HG03439 (cell line): Measurements from ENCODE around the gene MRPL4.
A peak's percentile ranks its signal among the peaks of the same experiment; 100 is the strongest.
"Not testable (repeated sequence)": the region's sequence is repeated elsewhere in the genome, so short reads cannot be mapped to it uniquely, and the experiment has no call there.

Experiments used
- ATAC-seq: cut with Tn5 transposase; IDR thresholded peaks from one replicate; pipeline ENCODE4 v1.9.1; 2021; ENCODE audit warnings: mild to moderate bottlenecking, moderate library complexity; ENCODE audit not compliant: unreplicated experiment

The MRPL4 gene

DNA sequence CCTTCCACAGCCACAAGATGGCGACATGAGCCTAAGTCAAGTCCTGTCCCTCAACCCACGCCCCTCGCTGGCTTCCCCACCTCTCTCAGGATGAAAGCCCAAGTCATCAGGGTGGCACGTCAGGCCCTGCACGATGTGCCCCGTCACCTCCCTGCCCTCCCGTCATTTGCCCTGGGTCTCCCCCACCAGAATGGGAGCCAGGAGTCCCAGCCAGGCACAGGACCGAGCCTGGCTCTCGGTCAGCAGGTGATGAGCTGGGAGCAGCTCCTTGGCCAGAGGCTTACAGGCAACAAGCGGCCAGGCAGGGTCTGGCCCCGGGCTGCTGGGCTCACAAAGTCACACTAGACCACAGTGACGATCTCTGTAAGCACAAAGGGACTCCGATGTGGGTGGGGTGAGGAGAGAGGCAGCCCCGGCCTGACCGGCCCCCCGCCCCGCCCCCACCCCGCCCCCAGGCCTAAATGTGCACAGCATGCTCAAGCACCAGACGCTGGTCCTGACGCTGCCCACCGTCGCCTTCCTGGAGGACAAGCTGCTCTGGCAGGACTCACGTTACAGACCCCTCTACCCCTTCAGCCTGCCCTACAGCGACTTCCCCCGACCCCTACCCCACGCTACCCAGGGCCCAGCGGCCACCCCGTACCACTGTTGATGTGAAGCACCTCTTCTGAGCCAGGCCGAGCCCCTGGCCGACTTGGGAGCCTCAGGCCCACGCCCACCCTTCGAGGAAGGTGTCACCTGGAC lies 7.3 kb downstream of the MRPL4 start:
- ATAC-seq = no peak

- ATAC-seq = no peak
Measured at GRCh38 chr19:10260141-10260584, 8.1 kb downstream of the MRPL4 start.

DNA sequence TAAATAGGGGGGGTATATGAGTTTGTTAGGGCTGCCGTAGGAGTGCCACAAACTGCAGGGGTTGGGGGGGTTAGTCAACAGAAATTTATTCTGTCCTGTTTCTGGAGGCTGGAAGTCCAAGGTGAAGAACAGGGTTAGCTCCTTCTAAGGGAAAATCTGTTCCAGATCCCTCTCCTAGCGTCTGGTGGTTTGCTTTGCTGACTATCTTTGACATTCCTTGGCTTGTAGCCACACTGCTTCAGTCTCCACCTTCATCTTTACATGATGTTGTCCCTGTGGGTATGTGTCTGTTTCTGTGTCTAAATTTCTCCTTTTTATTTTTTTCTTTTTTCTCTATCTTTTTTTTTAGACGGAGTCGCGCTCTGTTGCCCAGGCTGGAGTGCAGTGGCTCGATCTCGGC lies 10.8 kb downstream of the MRPL4 start:
- no peak for ATAC-seq

GRCh38 chr19:10266706-10267105 lies 14.7 kb downstream of the MRPL4 start:
- no peak for ATAC-seq

GRCh38 chr19:10268071-10268470 lies 16.1 kb downstream of the MRPL4 start:
- no peak for ATAC-seq

DNA sequence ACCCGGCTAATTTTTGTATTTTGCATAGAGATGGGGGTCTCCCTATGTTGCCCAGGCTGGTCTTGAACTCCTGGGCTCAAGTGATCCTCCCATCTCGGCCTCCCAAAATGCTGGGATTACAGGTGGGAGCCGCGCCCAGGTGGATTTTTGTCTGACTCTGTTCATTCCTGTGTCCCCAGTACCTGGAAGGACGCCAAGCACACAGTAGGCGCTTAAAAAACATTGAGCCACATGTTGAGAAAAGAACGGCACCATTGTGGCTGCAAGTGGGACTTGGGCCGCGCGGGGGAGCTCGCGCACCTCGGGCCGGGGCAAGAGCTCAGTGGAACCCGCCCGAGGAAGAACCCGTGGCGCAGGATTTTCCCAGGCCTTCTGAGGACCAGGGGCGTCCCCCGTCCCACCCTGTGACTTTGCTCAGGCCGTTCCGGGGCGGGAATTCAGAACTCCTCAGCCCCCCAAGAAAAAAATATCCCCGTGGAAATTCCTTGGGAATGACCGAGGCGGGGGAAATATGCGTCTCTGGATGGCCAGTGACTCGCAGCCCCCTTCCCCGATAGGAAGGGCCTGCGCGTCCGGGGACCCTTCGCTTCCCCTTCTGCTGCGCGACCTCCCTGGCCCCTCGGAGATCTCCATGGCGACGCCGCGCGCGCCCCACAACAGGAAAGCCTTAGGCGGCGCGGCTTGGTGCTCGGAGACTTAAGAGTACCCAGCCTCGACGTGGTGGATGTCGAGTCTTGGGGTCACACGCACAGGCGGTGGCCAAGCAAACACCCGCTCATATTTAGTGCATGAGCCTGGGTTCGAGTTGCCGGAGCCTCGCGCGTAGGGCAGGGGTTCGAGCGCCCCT lies 17.5 kb downstream of the MRPL4 start:
- ATAC-seq = no peak

GRCh38 chr19:10270180-10270615 lies 18.2 kb downstream of the MRPL4 start:
- ATAC-seq = peak; percentile 41

- peak; percentile 49 for ATAC-seq
Measured at GRCh38 chr19:10270616-10271394, 18.8 kb downstream of the MRPL4 start, which contains the start of gene ICAM1. Gene ICAM1, plus strand, starts transcription at chr19:10271120. Its CDS starts 40 bp downstream, at chr19:10271160.

DNA sequence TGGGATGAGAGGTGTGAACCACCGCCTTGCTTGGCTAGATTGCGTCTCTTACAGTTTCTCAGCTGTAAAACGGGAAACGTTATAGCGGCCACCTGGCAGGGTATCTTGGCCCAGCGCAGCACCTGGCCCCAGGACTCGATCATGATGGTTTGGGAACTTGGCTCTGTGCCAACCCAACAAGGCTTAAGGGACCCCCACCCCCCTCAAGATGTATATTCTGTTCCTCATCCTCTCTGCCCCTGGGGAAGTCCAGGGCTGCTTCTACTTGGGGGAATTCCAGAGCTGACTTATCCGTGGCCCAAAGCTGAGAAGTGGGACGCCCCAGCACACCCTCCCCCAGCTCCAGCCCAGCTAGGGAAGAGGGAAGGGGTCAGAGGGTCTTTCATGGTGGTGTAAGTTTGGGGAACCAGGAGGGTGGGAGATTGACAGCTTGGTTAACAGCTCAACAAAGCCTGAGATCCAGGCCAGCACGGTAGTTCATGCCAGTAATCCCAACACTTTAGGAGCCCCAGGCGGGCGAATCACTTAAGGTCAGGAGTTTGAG lies 19.6 kb downstream of the MRPL4 start:
- no peak for ATAC-seq

GRCh38 chr19:10274589-10274988 lies 22.6 kb downstream of the MRPL4 start:
- no peak for ATAC-seq

- no peak for ATAC-seq
Measured at GRCh38 chr19:10277795-10278589, 26.0 kb downstream of the MRPL4 start.

- ATAC-seq = no peak
Measured at GRCh38 chr19:10278935-10279334, 26.9 kb downstream of the MRPL4 start.

DNA sequence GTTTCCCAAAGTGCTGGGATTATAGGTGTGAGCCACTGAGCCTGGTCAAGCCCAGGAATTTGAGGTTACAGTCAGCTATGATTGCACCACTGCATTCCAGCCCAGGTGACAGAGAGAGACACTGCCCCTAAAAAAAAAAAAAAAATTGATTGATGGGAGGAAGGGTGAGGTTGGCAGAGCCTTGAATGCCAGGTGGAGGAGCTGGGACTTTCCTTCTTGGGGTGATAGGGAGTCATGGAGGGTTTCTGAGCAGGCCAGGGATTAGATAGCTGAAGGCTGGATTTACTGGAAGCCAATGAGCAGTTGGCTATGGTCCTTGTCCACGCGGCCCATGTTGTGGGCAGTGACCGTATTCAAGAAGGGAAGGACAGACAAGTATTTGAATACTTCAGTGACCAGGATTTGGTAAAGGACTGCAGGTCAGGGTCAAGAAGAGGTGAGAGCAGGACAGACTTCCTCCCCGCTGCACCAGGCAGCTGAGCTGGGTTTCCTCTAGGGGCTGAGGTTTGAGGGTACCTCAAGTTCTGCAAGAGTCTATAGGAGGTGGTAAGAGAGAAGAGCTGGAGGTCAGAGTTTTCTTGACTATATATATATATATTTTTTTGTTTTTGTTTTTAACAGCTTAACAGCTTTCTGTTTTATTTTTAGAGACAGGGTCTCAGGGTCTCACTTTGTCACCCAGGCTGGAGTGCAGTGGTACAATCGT lies 27.9 kb downstream of the MRPL4 start:
- no peak for ATAC-seq

DNA sequence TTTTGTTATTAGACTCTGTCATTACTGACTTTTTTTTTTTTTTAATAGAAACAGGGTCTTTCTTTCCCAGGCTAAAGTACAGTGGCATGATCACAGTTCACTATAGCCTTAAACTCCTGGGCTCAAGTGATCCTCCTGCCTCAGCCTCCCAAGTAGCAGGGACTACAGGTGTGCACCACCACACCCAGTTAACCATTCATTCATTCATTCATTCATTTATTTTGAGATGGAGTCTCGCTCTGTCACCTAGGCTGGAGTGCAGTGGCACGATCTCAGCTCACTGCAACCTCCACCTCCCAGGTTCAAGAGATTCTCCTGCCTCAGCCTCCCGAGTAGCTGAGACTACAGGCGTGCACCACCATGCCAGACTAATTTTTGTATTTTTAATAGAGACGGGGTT lies 30.0 kb downstream of the MRPL4 start:
- not testable (repeated sequence) for ATAC-seq

DNA sequence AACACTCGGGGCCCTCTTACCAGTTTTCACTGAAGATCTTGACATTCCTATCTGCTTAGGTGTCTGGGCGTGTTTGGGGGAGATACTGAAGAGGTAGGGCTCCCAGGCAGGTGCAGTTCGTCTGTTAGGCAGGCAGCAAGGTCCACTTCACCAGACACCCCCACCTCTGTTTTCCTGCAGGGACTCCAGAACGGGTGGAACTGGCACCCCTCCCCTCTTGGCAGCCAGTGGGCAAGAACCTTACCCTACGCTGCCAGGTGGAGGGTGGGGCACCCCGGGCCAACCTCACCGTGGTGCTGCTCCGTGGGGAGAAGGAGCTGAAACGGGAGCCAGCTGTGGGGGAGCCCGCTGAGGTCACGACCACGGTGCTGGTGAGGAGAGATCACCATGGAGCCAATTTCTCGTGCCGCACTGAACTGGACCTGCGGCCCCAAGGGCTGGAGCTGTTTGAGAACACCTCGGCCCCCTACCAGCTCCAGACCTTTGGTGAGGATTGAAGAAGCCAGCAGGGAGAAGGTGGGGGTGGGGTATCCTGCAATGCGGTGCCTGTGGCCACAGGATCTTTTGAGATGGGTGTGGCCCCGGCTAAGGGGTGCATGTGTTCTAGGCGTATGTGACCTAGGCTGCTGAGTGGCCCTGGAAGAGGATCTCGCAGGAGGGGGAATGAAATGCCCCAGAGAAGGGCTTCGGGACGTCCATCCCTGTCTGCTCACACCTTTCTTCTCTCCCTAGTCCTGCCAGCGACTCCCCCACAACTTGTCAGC lies 31.5 kb downstream of the MRPL4 start:
- no peak for ATAC-seq

GRCh38 chr19:10284065-10284959 lies 32.3 kb downstream of the MRPL4 start:
- no peak for ATAC-seq

DNA sequence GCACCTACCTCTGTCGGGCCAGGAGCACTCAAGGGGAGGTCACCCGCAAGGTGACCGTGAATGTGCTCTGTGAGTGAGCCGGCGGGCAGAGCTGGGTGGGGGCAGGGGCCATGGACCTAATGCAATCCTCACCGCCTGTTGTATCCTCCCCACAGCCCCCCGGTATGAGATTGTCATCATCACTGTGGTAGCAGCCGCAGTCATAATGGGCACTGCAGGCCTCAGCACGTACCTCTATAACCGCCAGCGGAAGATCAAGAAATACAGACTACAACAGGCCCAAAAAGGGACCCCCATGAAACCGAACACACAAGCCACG lies 32.9 kb downstream of the MRPL4 start:
- no peak for ATAC-seq

DNA sequence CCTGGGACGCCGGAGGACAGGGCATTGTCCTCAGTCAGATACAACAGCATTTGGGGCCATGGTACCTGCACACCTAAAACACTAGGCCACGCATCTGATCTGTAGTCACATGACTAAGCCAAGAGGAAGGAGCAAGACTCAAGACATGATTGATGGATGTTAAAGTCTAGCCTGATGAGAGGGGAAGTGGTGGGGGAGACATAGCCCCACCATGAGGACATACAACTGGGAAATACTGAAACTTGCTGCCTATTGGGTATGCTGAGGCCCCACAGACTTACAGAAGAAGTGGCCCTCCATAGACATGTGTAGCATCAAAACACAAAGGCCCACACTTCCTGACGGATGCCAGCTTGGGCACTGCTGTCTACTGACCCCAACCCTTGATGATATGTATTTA lies 33.4 kb downstream of the MRPL4 start:
- no peak for ATAC-seq
